ENCODE measurements around the gene TRMO. TPM values are rescaled to one million over a fixed set of nuclear protein-coding genes. Genes with fewer than 3 reads are reported as not detected.
"Not testable (repeated sequence)": the region's sequence is repeated elsewhere in the genome, so short reads cannot be mapped to it uniquely, and the experiment has no call there.

Gene TRMO
- total and polyA plus RNA-seq, 5 donors from 2014 or later, result 20.7 to 47.1 (median 27.1) TPM

- peaks cover 0 to 2% (median 0%) of the 10 kb centered on the region in 4 donors for H3K4me1 Mint-ChIP-seq
- Histone ChIP-seq H3K4me3 (ENCODE audit: low read depth, low read length) (no peak overlapping the region), H3K9me3 (ENCODE audit: control insufficient read depth in 2 of 2, low read length in 2 of 2) (no peaks in the 10 kb centered on the region), H3K27ac (ENCODE audit: insufficient read depth, low read length, poor library complexity, severe bottlenecking) (no peak overlapping the region), H3K36me3 (ENCODE audit: control insufficient read depth, insufficient read depth, low read length) (no peaks in the 10 kb centered on the region), H3K27me3 (ENCODE audit: control insufficient read depth, insufficient read depth, low read length) (peaks cover 4% of the 10 kb centered on the region), H3K4me1 (ENCODE audit: control insufficient read depth, insufficient read depth, low read length, poor library complexity, severe bottlenecking) (no peaks in the 10 kb centered on the region)
- H3K9me3 Mint-ChIP-seq, result no peaks in the 10 kb centered on the region
- H3K4me3 Mint-ChIP-seq, result no peak overlapping the region
- H3K27ac Mint-ChIP-seq, result no peak overlapping the region
- DNase-seq (no peak), ATAC-seq (ENCODE audit: low read depth in 2 of 2) (no peak)
- no peaks in the 10 kb centered on the region for H3K36me3 Mint-ChIP-seq
- H3K27me3 Mint-ChIP-seq, result peaks cover 15% of the 10 kb centered on the region
Measured at GRCh38 chr9:97961361-97961760, 39.1 kb upstream of the TRMO start.

- not testable (repeated sequence) for H3K36me3 ChIP-seq (ENCODE audit: control insufficient read depth, insufficient read depth, low read length); H3K4me1 ChIP-seq (ENCODE audit: control insufficient read depth, insufficient read depth, low read length, poor library complexity, severe bottlenecking); H3K4me3 ChIP-seq (ENCODE audit: low read depth, low read length); H3K27ac Mint-ChIP-seq; DNase-seq; H3K9me3 ChIP-seq (ENCODE audit: control insufficient read depth in 2 of 2, low read length in 2 of 2); ATAC-seq (ENCODE audit: low read depth in 2 of 2); H3K4me3 Mint-ChIP-seq; H3K4me1 Mint-ChIP-seq; H3K36me3 Mint-ChIP-seq; H3K27me3 ChIP-seq (ENCODE audit: control insufficient read depth, insufficient read depth, low read length); H3K9me3 Mint-ChIP-seq; H3K27ac ChIP-seq (ENCODE audit: insufficient read depth, low read length, poor library complexity, severe bottlenecking)
- H3K27me3 Mint-ChIP-seq, result peaks cover 13% of the 10 kb centered on the region
Measured at GRCh38 chr9:97960678-97961328, 38.5 kb upstream of the TRMO start.

GRCh38 chr9:97959585-97959984, 37.3 kb upstream of the TRMO start:
- H3K9me3 ChIP-seq (ENCODE audit: control insufficient read depth in 2 of 2, low read length in 2 of 2), result no peaks in the 10 kb centered on the region
- Mint-ChIP-seq H3K36me3 (no peaks in the 10 kb centered on the region), H3K9me3 (no peaks in the 10 kb centered on the region), H3K4me1 (peaks cover 0 to 3% (median under 1%) of the 10 kb centered on the region in 4 donors), H3K27ac (peak overlapping the region in 1 of 3 donors; percentile 18), H3K4me3 (no peak overlapping the region), H3K27me3 (peaks cover 9% of the 10 kb centered on the region)
- no peak overlapping the region for H3K27ac ChIP-seq (ENCODE audit: insufficient read depth, low read length, poor library complexity, severe bottlenecking)
- no peaks in the 10 kb centered on the region for H3K36me3 ChIP-seq (ENCODE audit: control insufficient read depth, insufficient read depth, low read length)
- DNase-seq, result no peak
- no peak overlapping the region for H3K4me3 ChIP-seq (ENCODE audit: low read depth, low read length)
- no peaks in the 10 kb centered on the region for H3K27me3 ChIP-seq (ENCODE audit: control insufficient read depth, insufficient read depth, low read length)
- no peak for ATAC-seq (ENCODE audit: low read depth in 2 of 2)
- H3K4me1 ChIP-seq (ENCODE audit: control insufficient read depth, insufficient read depth, low read length, poor library complexity, severe bottlenecking), result no peaks in the 10 kb centered on the region

GRCh38 chr9:97958812-97959511, 36.7 kb upstream of the TRMO start:
- Histone ChIP-seq H3K27me3 (ENCODE audit: control insufficient read depth, insufficient read depth, low read length) (no peaks in the 10 kb centered on the region), H3K9me3 (ENCODE audit: control insufficient read depth in 2 of 2, low read length in 2 of 2) (no peaks in the 10 kb centered on the region), H3K27ac (ENCODE audit: insufficient read depth, low read length, poor library complexity, severe bottlenecking) (no peak overlapping the region), H3K4me1 (ENCODE audit: control insufficient read depth, insufficient read depth, low read length, poor library complexity, severe bottlenecking) (no peaks in the 10 kb centered on the region), H3K36me3 (ENCODE audit: control insufficient read depth, insufficient read depth, low read length) (no peaks in the 10 kb centered on the region), H3K4me3 (ENCODE audit: low read depth, low read length) (no peak overlapping the region)
- Mint-ChIP-seq H3K4me1 (peaks cover 0 to 6% (median 2%) of the 10 kb centered on the region in 4 donors), H3K27ac (peak overlapping the region; percentile 16 to 50 (median 18)), H3K27me3 (peaks cover 5% of the 10 kb centered on the region), H3K36me3 (no peaks in the 10 kb centered on the region), H3K4me3 (no peak overlapping the region), H3K9me3 (no peaks in the 10 kb centered on the region)
- DNase-seq, result no peak
- no peak for ATAC-seq (ENCODE audit: low read depth in 2 of 2)

GRCh38 chr9:97956331-97956730, 34.0 kb upstream of the TRMO start:
- Mint-ChIP-seq H3K27ac (no peak overlapping the region), H3K4me3 (no peak overlapping the region), H3K36me3 (no peaks in the 10 kb centered on the region), H3K4me1 (peaks cover 0 to 6% (median 2%) of the 10 kb centered on the region in 4 donors), H3K9me3 (no peaks in the 10 kb centered on the region), H3K27me3 (no peaks in the 10 kb centered on the region)
- no peak for DNase-seq
- H3K4me3 ChIP-seq (ENCODE audit: low read depth, low read length), result no peak overlapping the region
- H3K36me3 ChIP-seq (ENCODE audit: control insufficient read depth, insufficient read depth, low read length), result no peaks in the 10 kb centered on the region
- no peaks in the 10 kb centered on the region for H3K4me1 ChIP-seq (ENCODE audit: control insufficient read depth, insufficient read depth, low read length, poor library complexity, severe bottlenecking)
- ATAC-seq (ENCODE audit: low read depth in 2 of 2), result no peak
- no peak overlapping the region for H3K27ac ChIP-seq (ENCODE audit: insufficient read depth, low read length, poor library complexity, severe bottlenecking)
- no peaks in the 10 kb centered on the region for H3K27me3 ChIP-seq (ENCODE audit: control insufficient read depth, insufficient read depth, low read length)
- no peaks in the 10 kb centered on the region for H3K9me3 ChIP-seq (ENCODE audit: control insufficient read depth in 2 of 2, low read length in 2 of 2)

- Histone ChIP-seq H3K27me3 (ENCODE audit: control insufficient read depth, insufficient read depth, low read length) (no peaks in the 10 kb centered on the region), H3K9me3 (ENCODE audit: control insufficient read depth in 2 of 2, low read length in 2 of 2) (no peaks in the 10 kb centered on the region), H3K27ac (ENCODE audit: insufficient read depth, low read length, poor library complexity, severe bottlenecking) (no peak overlapping the region), H3K4me3 (ENCODE audit: low read depth, low read length) (no peak overlapping the region), H3K4me1 (ENCODE audit: control insufficient read depth, insufficient read depth, low read length, poor library complexity, severe bottlenecking) (peaks cover 4% of the 10 kb centered on the region), H3K36me3 (ENCODE audit: control insufficient read depth, insufficient read depth, low read length) (no peaks in the 10 kb centered on the region)
- ATAC-seq (ENCODE audit: low read depth in 2 of 2), result peak; percentile 77 to 80
- peaks cover 0 to 4% (median 0%) of the 10 kb centered on the region in 7 donors for H3K9me3 Mint-ChIP-seq
- no peak overlapping the region for H3K4me3 Mint-ChIP-seq
- H3K4me1 Mint-ChIP-seq, result peaks cover 0 to 14% (median 2%) of the 10 kb centered on the region in 4 donors
- peak overlapping the region in 2 of 3 donors; percentile 29 to 65 for H3K27ac Mint-ChIP-seq
- H3K36me3 Mint-ChIP-seq, result no peaks in the 10 kb centered on the region
- H3K27me3 Mint-ChIP-seq, result peaks cover 3% of the 10 kb centered on the region
- peak; percentile 40 to 77 (median 66) for DNase-seq
Measured at GRCh38 chr9:97954550-97954989, 32.3 kb upstream of the TRMO start.

- H3K4me3 ChIP-seq (ENCODE audit: low read depth, low read length); H3K36me3 Mint-ChIP-seq; H3K36me3 ChIP-seq (ENCODE audit: control insufficient read depth, insufficient read depth, low read length); H3K9me3 ChIP-seq (ENCODE audit: control insufficient read depth in 2 of 2, low read length in 2 of 2); H3K9me3 Mint-ChIP-seq; H3K27ac Mint-ChIP-seq; H3K27ac ChIP-seq (ENCODE audit: insufficient read depth, low read length, poor library complexity, severe bottlenecking); H3K27me3 ChIP-seq (ENCODE audit: control insufficient read depth, insufficient read depth, low read length); H3K4me3 Mint-ChIP-seq; H3K4me1 ChIP-seq (ENCODE audit: control insufficient read depth, insufficient read depth, low read length, poor library complexity, severe bottlenecking): not testable (repeated sequence)
- peak; percentile 6 to 74 (median 33) for DNase-seq
- H3K27me3 Mint-ChIP-seq, result peaks cover 13% of the 10 kb centered on the region
- H3K4me1 Mint-ChIP-seq, result peaks cover 0 to 14% (median 2%) of the 10 kb centered on the region in 4 donors
- ATAC-seq (ENCODE audit: low read depth in 2 of 2), result peak in 1 of 2 donors; percentile 67
Measured at GRCh38 chr9:97950873-97951272, 28.6 kb upstream of the TRMO start.

- not testable (repeated sequence) for H3K9me3 Mint-ChIP-seq; H3K9me3 ChIP-seq (ENCODE audit: control insufficient read depth in 2 of 2, low read length in 2 of 2); H3K4me3 Mint-ChIP-seq; H3K36me3 Mint-ChIP-seq; ATAC-seq (ENCODE audit: low read depth in 2 of 2); H3K36me3 ChIP-seq (ENCODE audit: control insufficient read depth, insufficient read depth, low read length); H3K4me3 ChIP-seq (ENCODE audit: low read depth, low read length); H3K4me1 Mint-ChIP-seq; H3K27ac Mint-ChIP-seq; DNase-seq; H3K4me1 ChIP-seq (ENCODE audit: control insufficient read depth, insufficient read depth, low read length, poor library complexity, severe bottlenecking); H3K27ac ChIP-seq (ENCODE audit: insufficient read depth, low read length, poor library complexity, severe bottlenecking); H3K27me3 ChIP-seq (ENCODE audit: control insufficient read depth, insufficient read depth, low read length)
- peaks cover 18% of the 10 kb centered on the region for H3K27me3 Mint-ChIP-seq
Measured at GRCh38 chr9:97947094-97947493, 24.8 kb upstream of the TRMO start.

Data from CD4-positive, CD25-positive, alpha-beta regulatory T cell (primary cell).